Endothelial cell (in vitro differentiated cells): ENCODE data around the gene GNAI3. TPM values are rescaled to one million over a fixed set of nuclear protein-coding genes. Genes with fewer than 3 reads are reported as not detected.
A peak's percentile ranks its signal among the peaks of the same experiment; 100 is the strongest.

Source experiments
- DNase-seq: peaks from one replicate; pipeline ENCODE4 v3.0.0; 2021; ENCODE audit warnings: low spot score
- H3K27ac Mint-ChIP-seq: one replicate; pipeline ENCODE4 v1.8.0; 2021; ENCODE audit warnings: mixed read lengths, inconsistent platforms; ENCODE audit not compliant: unreplicated experiment
- H3K27me3 Mint-ChIP-seq: one replicate; pipeline ENCODE4 v1.8.0; 2021; ENCODE audit warnings: mild to moderate bottlenecking, moderate library complexity, mixed read lengths, inconsistent platforms; ENCODE audit not compliant: unreplicated experiment
- H3K36me3 Mint-ChIP-seq: one replicate; pipeline ENCODE4 v1.8.0; 2021; ENCODE audit warnings: mild to moderate bottlenecking, low read depth, mixed read lengths, inconsistent platforms; ENCODE audit not compliant: unreplicated experiment
- H3K4me1 Mint-ChIP-seq: one replicate; pipeline ENCODE4 v1.8.0; 2021; ENCODE audit warnings: mild to moderate bottlenecking, mixed read lengths, inconsistent platforms; ENCODE audit not compliant: unreplicated experiment
- H3K4me3 Mint-ChIP-seq: one replicate; pipeline ENCODE4 v1.8.0; 2021; ENCODE audit warnings: mild to moderate bottlenecking, mixed read lengths, inconsistent platforms; ENCODE audit not compliant: unreplicated experiment
- H3K9me3 Mint-ChIP-seq: one replicate; pipeline ENCODE4 v1.8.0; 2021; ENCODE audit warnings: mixed read lengths, inconsistent platforms; ENCODE audit not compliant: unreplicated experiment
- total RNA-seq: library from RNA; stranded (reverse); fragmentation: NEBNext Ultra II Directional; extraction: Animal tissue kit (Norgen Biotek cat#: 25700); gene quantifications from one replicate; pipeline ENCODE4 v1.2.1, GENCODE V29; 2021; ENCODE audit not compliant: unreplicated experiment
- TF ChIP-seq, protein P1 (sequence below): fragments of 200-600 bp; sonication (generic); IDR thresholded peaks from one replicate; pipeline ENCODE4 v1.5.0; 2021; ENCODE audit warnings: antibody characterized with exemption; ENCODE audit not compliant: unreplicated experiment

GNAI3 gene
- total RNA-seq, 1 donor from 2014 or later = 17.7 TPM

DNA sequence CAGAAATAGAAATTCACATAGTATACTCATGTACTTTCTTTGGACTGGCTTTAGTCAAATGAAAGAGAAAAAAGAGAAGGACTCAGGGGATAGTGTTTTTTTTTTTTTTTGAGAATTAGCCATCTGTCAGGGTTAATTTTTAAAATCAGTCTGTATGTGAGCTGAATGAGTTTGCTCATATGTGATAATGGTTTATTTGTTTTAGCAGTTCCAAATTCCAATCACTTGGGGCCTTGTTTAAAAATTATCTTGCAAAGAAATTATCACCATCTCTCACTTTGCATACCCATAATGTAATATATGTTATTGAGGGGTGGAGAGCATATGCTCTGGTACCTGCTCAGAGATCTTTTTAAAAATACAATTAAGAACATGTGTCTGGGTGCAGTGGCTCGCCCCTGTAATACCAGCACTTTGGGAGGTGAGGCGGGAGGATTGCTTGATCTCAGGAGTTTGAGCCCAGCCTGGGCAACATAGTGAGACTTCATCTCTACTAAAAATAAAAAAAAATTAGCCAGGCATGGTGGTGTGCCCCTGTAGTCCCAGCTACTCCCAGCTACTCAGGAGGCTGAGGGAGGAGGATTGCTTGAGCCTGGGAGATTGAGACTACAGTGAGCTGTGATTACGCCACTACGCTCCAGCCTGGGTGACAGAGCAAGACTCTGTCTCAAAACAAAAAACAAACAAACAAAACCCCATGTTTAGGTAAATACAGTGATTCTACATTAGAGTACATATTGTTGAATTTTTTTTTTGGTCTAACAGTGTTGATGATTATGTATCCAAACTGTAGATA, 19.7 kb downstream of the GNAI3 start:
- peaks cover 34% of the 10 kb centered on the region for H3K4me1 Mint-ChIP-seq
- H3K4me3 Mint-ChIP-seq = no peak overlapping the region
- peaks cover 5% of the 10 kb centered on the region for H3K36me3 Mint-ChIP-seq
- no peak for DNase-seq
- H3K27me3 Mint-ChIP-seq = peaks cover 1% of the 10 kb centered on the region
- TF ChIP-seq, protein P1, sequence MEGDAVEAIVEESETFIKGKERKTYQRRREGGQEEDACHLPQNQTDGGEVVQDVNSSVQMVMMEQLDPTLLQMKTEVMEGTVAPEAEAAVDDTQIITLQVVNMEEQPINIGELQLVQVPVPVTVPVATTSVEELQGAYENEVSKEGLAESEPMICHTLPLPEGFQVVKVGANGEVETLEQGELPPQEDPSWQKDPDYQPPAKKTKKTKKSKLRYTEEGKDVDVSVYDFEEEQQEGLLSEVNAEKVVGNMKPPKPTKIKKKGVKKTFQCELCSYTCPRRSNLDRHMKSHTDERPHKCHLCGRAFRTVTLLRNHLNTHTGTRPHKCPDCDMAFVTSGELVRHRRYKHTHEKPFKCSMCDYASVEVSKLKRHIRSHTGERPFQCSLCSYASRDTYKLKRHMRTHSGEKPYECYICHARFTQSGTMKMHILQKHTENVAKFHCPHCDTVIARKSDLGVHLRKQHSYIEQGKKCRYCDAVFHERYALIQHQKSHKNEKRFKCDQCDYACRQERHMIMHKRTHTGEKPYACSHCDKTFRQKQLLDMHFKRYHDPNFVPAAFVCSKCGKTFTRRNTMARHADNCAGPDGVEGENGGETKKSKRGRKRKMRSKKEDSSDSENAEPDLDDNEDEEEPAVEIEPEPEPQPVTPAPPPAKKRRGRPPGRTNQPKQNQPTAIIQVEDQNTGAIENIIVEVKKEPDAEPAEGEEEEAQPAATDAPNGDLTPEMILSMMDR = no peak
- no peaks in the 10 kb centered on the region for H3K9me3 Mint-ChIP-seq
- H3K27ac Mint-ChIP-seq = no peak overlapping the region

DNA sequence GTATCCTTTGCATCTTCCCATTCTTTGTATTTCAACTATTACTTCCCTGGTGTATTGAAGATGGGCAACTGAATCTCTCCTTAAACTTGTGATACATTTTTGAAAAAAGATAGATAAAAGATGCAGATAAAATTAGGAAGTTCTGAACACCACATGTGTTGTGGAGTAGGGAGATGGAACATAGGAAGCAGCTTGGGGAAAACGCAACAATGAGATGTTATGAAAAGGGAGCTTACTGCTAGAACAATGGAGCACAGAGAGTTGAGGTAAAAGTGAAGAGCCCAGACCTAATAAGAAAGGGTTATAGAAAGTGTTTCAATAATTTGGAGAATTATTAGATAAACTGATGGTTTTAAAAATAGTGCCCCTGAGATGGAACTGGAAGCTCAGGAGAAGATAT, 20.9 kb downstream of the GNAI3 start:
- DNase-seq = no peak
- peaks cover 5% of the 10 kb centered on the region for H3K36me3 Mint-ChIP-seq
- peaks cover 1% of the 10 kb centered on the region for H3K27me3 Mint-ChIP-seq
- TF ChIP-seq, protein P1 = no peak
- H3K4me3 Mint-ChIP-seq = no peak overlapping the region
- no peak overlapping the region for H3K27ac Mint-ChIP-seq
- H3K9me3 Mint-ChIP-seq = no peaks in the 10 kb centered on the region
- H3K4me1 Mint-ChIP-seq = peaks cover 29% of the 10 kb centered on the region

DNA sequence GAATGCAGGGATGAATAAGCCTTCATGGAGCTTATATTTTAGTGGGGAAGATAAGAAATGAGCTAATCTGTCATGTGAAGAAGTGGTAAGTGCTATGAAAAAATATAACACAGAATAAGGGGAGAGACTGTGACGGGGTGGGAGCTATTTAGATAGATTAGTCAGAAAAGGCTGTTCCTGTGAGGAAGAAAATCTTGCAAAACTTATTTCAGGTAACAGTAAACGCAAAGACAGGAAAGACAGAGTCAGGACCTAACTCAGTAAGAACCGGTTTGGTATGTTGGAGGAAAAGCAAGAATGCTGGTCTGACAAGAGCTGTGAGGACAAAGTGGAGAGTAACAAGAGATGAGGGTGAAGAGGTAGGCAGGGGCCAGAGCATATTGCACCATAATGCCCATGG, 22.0 kb downstream of the GNAI3 start:
- Mint-ChIP-seq H3K27me3 (peaks cover 4% of the 10 kb centered on the region), H3K4me3 (no peak overlapping the region), H3K9me3 (no peaks in the 10 kb centered on the region), H3K36me3 (peaks cover 10% of the 10 kb centered on the region), H3K27ac (no peak overlapping the region), H3K4me1 (peaks cover 31% of the 10 kb centered on the region)
- TF ChIP-seq, protein P1 = no peak
- DNase-seq = no peak

DNA sequence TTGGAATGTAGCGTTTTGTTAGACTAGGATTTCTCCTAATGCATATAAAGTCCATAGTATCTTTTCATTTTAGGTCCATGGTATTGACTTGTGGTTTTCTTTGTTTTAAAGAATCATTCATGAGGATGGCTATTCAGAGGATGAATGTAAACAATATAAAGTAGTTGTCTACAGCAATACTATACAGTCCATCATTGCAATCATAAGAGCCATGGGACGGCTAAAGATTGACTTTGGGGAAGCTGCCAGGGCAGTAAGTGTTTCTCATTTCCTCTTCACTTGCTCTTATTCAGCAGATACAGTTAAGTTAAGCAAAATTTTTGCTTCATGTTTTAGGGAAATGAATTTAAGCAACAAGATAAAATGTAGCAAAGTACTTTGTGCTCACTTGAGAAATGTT, 25.4 kb downstream of the GNAI3 start:
- DNase-seq = no peak
- Mint-ChIP-seq H3K27ac (no peak overlapping the region), H3K9me3 (no peaks in the 10 kb centered on the region), H3K4me1 (peaks cover 22% of the 10 kb centered on the region), H3K36me3 (peaks cover 15% of the 10 kb centered on the region), H3K4me3 (no peak overlapping the region), H3K27me3 (peaks cover 7% of the 10 kb centered on the region)
- TF ChIP-seq, protein P1 = no peak

DNA sequence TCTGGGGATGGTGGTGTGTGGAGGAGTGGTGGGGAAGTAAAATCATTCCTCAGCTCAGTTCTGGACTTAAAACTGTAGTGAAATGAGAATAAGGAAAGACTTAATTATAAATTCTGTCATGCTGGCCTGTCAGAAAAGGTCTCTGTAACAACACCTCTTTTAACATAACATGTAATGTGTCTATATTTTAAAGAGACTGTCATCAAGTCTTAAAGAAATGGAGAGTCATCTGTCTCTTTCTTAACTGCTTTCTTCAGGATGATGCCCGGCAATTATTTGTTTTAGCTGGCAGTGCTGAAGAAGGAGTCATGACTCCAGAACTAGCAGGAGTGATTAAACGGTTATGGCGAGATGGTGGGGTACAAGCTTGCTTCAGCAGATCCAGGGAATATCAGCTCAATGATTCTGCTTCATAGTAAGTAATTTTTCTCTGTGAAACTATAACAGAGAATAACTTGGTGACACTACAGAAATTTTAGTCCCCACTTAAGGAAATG, 30.6 kb downstream of the GNAI3 start:
- H3K27me3 Mint-ChIP-seq = peaks cover 6% of the 10 kb centered on the region
- no peaks in the 10 kb centered on the region for H3K9me3 Mint-ChIP-seq
- H3K4me1 Mint-ChIP-seq = peaks cover 8% of the 10 kb centered on the region
- H3K4me3 Mint-ChIP-seq = no peak overlapping the region
- peaks cover 32% of the 10 kb centered on the region for H3K36me3 Mint-ChIP-seq
- TF ChIP-seq, protein P1 = no peak
- peak overlapping the region; percentile 70 for H3K27ac Mint-ChIP-seq
- no peak for DNase-seq
